Measurements from ENCODE around the gene RBMS1. TPM values are rescaled to one million over a fixed set of nuclear protein-coding genes. Genes with fewer than 3 reads are reported as not detected.

RBMS1 gene
- total and polyA plus RNA-seq, 12 donors = 22.6 to 77.7 (median 59.0) TPM

DNA sequence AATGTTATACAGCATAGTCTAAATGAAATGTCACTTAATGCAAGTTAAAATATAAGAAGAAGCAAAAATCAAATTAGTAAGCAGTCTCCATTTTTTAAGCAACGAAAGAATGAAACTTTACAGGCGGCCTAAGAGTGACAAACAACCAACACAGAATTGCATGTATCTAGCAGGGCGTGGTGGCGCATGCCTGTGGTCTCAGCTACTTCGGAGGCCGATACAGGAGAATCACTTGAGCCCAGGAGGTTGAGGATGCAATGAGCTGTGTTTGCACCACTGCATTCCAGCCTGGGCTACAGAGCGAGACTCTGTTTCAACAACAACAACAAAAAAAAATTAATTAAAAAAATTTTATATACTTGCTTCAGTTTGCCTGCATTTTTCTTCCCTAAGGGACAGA is 16.6 kb downstream of the RBMS1 start:
- DNase-seq = no peak
- 96 to 98% methylated on average over 7 of the region's 7 CpGs for WGBS, 2 donors
- no peak overlapping the region for H3K27ac ChIP-seq
- peaks cover 4 to 81% (median 58%) of the 10 kb centered on the region in 9 donors for H3K4me1 ChIP-seq
- H3K9me3 ChIP-seq = no peaks in the 10 kb centered on the region
- TF ChIP-seq, protein P1, sequence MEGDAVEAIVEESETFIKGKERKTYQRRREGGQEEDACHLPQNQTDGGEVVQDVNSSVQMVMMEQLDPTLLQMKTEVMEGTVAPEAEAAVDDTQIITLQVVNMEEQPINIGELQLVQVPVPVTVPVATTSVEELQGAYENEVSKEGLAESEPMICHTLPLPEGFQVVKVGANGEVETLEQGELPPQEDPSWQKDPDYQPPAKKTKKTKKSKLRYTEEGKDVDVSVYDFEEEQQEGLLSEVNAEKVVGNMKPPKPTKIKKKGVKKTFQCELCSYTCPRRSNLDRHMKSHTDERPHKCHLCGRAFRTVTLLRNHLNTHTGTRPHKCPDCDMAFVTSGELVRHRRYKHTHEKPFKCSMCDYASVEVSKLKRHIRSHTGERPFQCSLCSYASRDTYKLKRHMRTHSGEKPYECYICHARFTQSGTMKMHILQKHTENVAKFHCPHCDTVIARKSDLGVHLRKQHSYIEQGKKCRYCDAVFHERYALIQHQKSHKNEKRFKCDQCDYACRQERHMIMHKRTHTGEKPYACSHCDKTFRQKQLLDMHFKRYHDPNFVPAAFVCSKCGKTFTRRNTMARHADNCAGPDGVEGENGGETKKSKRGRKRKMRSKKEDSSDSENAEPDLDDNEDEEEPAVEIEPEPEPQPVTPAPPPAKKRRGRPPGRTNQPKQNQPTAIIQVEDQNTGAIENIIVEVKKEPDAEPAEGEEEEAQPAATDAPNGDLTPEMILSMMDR (IDR thresholded peaks at IDR 0.05) = no peak
- intact Hi-C loops (cut with DNase I) = no loop called here
- H3K4me3 ChIP-seq = no peak overlapping the region
- H3K36me3 ChIP-seq = no peaks in the 10 kb centered on the region
- no peak for ATAC-seq
- H3K27me3 ChIP-seq = no peaks in the 10 kb centered on the region

DNA sequence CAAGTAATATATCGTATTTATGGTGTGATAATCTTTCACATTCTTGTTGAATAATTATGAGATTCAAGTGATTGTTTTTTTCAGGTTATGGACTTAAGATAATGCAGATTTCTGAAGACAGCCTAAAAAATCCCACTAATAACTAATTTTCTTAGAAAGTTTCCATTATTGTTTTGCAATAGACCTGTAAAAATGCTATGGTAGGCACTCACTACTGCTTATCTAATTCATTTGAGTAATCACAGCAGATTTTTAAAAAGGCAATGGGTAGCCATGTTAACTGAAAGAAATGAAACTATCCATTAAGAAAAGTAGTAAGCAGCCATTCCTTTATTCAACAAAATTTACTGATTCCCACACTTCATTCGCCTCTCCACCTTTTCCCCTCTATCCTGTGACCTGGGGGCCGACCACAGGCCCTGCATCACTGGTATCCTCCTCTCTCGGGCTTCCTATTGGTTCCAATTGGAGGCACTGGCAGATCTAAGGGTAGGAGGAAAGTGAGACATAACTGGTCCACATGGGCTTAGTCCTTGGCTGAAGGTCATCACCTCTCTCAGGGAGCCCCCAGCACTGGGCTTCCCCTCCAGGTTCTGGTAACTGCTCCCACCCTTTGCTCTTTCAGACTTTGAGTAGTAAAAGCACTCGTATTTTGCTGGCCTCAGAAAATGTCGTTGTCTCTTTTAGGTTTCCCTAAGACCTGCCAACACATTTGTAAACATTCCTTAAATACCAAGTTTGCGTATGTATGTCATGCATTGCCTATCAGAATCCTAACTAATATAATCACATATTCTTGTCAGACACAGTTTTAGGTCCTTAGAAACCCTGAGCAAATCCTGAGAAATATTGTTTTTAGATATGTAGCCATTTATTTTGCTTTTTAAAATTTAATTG is 18.5 kb downstream of the RBMS1 start:
- TF ChIP-seq, protein P1 (IDR thresholded peaks at IDR 0.05) = no peak
- intact Hi-C loops (cut with DNase I) = no loop called here
- no peaks in the 10 kb centered on the region for H3K27me3 ChIP-seq
- H3K4me1 ChIP-seq = peaks cover 4 to 81% (median 59%) of the 10 kb centered on the region in 9 donors
- no peak overlapping the region for H3K4me3 ChIP-seq
- H3K36me3 ChIP-seq = no peaks in the 10 kb centered on the region
- peak overlapping the region in 2 of 10 donors; percentile 13 to 42 for H3K27ac ChIP-seq
- ATAC-seq = no peak
- WGBS, 2 donors = 71 to 75% methylated on average over 7 of the region's 7 CpGs
- DNase-seq = no peak
- H3K9me3 ChIP-seq = no peaks in the 10 kb centered on the region

DNA sequence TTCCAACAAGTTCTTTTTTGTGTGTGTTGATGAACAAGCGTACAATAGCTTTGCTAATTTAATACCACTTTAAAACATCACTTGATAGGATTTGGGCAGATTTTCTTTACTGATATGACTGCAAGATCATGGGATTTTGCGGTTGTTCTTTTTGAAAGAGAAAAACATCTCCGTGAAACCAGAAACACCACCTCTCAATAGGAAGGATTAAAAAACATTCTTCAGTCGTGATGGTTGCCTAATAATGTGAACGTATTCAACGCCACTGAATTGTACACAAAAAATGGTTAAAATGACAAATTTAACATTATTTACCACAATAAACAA is 19.3 kb downstream of the RBMS1 start:
- TF ChIP-seq, protein P1 (IDR thresholded peaks at IDR 0.05) = no peak
- Histone ChIP-seq H3K36me3 (no peaks in the 10 kb centered on the region), H3K4me3 (no peak overlapping the region), H3K27me3 (no peaks in the 10 kb centered on the region), H3K4me1 (peaks cover 4 to 80% (median 65%) of the 10 kb centered on the region in 9 donors), H3K27ac (peak overlapping the region in 1 of 10 donors; percentile 17), H3K9me3 (no peaks in the 10 kb centered on the region)
- DNase-seq = no peak
- no peak for ATAC-seq
- intact Hi-C loops (cut with DNase I) = no loop called here
- 70 to 71% methylated on average over 6 of the region's 6 CpGs for WGBS, 2 donors

- 50% methylated on average over 2 of the region's 2 CpGs for WGBS, 2 donors
- Histone ChIP-seq H3K4me1 (peaks cover 8 to 80% (median 65%) of the 10 kb centered on the region in 9 donors), H3K27me3 (no peaks in the 10 kb centered on the region), H3K4me3 (no peak overlapping the region), H3K36me3 (no peaks in the 10 kb centered on the region), H3K27ac (peak overlapping the region in 3 of 10 donors; percentile 1 to 25 (median 17)), H3K9me3 (no peaks in the 10 kb centered on the region)
- ATAC-seq = no peak
- intact Hi-C loops (cut with DNase I) = no loop called here
- TF ChIP-seq, protein P1 (IDR thresholded peaks at IDR 0.05) = no peak
- no peak for DNase-seq
These were observed 19.9 kb downstream of the RBMS1 start for GRCh38 chr2:160473468-160474318.
